Mucosa of gallbladder (tissue), 1 donor: ENCODE measurements around the gene ADAMTS1. TPM values are rescaled to one million over a fixed set of nuclear protein-coding genes. Genes with fewer than 3 reads are reported as not detected.

Experiments
- total RNA-seq: library from RNA; stranded (reverse); gene quantifications from one replicate; pipeline ENCODE4 v1.2.1, GENCODE V29; 2021
- donor health status: DM: no; HTN: no; CAD: no.

Gene ADAMTS1
- total RNA-seq, 1 donor from 2014 or later, result 74.7 TPM

Other genes with a start within 250 kb of the ADAMTS1 start
- 4.1 TPM for gene ADAMTS5, start 121.7 kb upstream of the ADAMTS1 start, total RNA-seq